ENCODE results near the gene CDT1.
"Not testable (repeated sequence)": the region's sequence is repeated elsewhere in the genome, so short reads cannot be mapped to it uniquely, and the experiment has no call there.

The CDT1 gene

GRCh38 chr16:88820385-88821025 lies 16.9 kb downstream of the CDT1 start:
- no peak for DNase-seq

DNA sequence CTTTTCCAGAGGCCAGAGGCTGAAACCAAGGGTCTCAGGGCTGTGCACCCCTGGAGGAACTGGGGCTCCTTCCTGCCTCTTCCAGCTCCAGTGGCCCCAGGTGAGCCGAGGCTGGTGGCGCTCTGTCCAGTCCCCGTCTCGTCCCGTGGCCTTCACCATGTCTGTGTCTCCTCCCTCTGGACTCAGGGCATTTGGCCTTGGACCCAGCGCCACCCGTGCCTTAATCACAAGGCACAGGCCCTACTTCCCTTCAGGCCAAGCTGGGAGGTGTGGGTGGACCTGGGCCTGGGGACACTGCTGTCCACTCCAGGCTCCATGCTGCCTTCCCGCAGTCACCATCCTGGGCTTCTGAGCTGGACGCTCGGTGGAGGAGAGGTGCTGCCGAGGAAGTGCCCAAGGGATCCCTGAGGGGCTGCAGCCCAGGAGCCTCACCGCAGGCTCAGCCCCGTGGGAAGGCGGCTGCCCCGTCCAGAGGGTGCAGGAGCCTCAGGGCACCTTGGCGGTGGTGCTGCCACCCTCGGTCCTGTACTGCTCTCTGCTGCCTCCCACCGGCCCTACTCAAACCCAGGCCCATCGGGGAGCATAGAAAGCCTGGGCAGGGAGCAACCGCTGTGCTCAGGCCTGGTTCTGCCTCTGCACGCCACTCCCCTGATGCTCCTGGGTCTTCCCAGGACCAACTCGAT lies 17.7 kb downstream of the CDT1 start:
- no peak for DNase-seq

DNA sequence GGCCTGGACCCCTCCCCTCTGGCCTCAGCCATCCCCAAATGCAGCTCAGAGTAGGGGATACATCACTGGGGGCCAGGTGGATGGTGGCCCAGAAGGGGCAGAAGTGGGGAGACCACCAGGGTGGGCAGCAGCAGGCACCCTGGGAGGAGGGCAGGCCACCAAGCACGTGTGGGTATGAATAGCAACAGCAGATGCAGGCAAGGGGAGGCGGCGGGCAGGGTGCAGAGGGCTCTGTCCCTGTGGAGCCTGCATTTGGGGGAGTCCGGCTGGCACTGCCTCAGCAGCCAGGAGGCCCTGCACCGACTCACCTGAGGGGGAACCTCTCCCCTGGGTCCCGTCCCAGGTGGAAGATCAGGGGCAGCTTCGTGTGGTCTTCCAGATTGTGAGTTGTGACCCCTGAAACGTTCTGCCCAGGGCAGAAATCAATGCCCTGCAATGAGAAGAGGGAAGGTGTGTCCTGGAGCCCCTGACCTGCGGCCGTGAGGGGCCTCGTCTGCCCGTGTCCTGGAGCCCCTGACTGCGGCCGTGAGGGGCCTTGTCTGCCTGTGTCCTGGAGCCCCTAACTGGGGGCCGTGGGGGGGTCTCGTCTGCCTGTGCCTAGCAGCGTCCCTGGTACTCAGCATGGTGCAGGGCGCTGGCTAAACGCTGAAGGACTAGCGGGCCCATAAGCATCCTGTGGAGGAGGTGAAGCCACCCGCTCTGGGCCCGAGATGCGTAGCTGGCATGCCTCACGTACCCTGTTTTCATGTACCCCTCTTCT lies 18.9 kb downstream of the CDT1 start:
- DNase-seq, result no peak

- not testable (repeated sequence) for DNase-seq
These were observed 20.1 kb downstream of the CDT1 start for GRCh38 chr16:88823646-88824045.

GRCh38 chr16:88824256-88825077 lies 20.9 kb downstream of the CDT1 start:
- no peak for DNase-seq

GRCh38 chr16:88825146-88825545 lies 21.6 kb downstream of the CDT1 start:
- DNase-seq, result no peak

- no peak for DNase-seq
These were observed 22.7 kb downstream of the CDT1 start for GRCh38 chr16:88826070-88826840.

DNA sequence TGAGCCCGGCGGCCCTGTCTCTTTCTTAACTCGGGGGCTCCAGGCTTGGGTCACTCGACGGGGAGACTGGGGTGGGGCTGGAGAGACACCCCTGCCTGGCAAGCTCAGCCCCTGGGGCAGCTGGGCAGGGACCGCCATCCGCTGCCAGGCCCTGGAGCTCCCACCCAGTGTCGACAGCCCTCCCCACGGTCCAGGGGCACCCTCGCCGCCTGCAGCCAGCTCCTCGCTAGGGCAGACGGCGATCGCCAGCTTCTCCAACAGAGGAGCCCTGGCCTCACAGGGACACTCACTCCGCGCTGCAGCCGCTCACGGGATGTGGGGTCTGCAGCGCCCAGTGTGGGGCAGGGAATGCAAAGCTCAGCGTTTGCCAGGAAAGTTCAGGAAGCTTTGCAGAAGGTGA lies 24.1 kb downstream of the CDT1 start:
- DNase-seq, result no peak

DNA sequence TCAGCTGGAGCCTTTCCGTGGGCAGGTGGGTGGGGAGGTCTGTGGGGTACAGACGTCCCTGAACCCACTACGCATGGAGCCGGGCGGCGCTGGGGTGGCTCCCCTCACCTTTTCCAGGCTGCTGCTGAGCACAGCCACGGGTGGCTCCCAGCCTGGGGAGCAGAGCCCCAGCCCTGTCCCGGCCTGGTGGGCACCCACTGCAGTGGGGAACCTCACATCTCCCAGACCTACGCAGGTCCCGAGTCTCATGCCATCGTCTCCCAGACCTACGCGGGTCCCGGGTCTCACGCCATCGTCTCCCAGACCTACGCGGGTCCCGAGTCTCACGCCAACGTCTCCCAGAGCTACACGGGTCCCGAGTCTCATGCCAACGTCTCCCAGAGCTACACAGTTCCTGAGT lies 25.1 kb downstream of the CDT1 start:
- no peak for DNase-seq

DNA sequence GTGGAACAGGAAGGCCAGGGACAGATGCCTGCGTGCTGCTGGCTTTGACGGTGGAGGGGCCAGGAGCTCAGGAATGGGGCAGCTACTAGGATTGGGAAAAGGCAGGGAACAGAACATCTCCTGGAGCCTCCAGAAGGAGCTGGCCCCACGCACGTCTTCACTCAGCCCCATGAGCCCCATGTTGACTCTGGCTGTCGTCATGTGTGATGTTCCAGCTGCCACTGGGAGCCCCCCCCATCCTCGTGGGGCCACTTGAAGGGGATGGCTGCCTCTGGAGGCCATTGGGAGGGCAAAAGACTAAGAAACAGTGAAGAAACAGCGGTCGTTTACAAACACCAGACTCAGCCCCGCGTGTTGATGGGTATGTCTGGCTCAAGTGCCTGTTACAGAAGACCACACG lies 26.7 kb downstream of the CDT1 start:
- no peak for DNase-seq

- no peak for DNase-seq
These were observed 27.2 kb downstream of the CDT1 start for GRCh38 chr16:88830783-88831182.

DNA sequence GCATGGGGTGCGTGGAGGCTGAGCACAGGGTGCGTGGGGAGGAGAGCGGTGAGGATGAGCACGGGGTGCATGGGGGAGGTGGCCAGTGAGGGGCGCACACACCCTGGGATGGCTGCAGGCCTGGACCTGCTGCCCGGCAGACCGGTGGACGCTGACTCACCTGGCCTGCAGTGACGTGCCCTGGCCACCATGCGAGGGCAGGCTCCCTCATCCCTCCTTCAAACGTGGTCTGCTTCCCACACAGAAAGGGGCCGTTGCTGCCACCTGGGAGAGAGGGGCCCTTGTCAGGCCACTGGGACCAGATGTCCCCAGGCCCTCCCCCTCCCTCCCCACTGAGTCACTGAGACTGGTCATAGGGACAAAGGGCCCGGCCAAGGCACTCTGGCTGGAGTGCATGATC lies 28.2 kb downstream of the CDT1 start:
- DNase-seq, result no peak

GRCh38 chr16:88833086-88833485 lies 29.5 kb downstream of the CDT1 start:
- no peak for DNase-seq

DNA sequence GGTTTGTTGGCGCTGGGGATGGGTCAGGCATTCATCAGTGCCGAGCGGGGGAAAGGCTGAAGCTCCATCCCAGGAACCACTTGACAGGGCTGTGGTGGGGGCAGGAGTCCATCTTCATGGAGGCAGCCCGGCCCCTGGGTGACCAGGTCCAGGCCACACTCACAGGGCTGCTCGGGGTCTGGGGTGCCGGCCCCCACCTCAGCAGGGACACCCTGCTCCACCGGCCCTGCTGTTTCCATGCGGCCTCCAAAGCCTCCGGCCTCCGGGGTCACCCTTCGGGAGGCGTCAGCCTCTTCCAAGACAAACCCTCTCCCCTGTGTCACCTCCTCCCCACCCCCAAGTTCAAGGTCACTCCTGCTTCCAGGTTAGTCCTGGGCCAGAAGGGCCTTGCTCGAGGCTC lies 31.1 kb downstream of the CDT1 start:
- no peak for DNase-seq

DNA sequence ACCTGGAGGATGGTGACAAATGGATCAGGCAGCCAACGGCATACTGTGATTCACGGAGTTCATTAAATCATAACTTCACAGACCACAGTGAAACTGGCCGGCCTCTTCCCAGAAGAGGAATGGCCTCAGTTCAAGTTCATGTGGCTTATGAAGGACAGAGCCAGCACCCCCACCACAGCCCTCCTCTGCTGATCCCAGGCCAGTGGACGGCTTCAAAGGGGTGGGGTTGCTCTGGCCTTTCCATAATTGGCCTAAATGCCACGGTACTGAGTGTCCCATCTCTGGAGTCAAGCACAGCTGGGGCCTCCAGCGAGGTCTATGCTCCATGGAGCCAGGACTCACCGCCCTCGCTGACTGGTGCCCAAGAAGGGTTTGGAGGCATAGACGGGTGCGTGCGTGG lies 31.8 kb downstream of the CDT1 start:
- DNase-seq, result no peak

DNA sequence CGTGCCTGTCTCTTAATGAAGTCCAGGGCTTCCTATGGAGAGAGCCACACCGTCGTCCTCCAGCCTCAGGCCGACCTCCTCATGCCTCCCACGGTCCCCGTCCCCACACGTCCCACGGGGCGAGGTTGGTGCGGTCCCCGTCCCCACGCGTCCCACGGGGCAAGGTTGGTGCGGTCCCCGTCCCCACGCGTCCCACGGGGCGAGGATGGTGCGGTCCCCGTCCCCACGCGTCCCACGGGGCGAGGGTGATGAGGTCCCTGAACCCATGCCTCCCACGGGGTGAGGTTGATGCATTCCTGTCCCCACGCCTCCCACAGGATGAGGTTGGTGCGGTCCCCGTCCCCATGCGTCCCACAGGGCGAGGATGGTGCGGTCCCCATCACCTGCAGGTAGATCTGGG lies 32.2 kb downstream of the CDT1 start:
- DNase-seq, result no peak

DNA sequence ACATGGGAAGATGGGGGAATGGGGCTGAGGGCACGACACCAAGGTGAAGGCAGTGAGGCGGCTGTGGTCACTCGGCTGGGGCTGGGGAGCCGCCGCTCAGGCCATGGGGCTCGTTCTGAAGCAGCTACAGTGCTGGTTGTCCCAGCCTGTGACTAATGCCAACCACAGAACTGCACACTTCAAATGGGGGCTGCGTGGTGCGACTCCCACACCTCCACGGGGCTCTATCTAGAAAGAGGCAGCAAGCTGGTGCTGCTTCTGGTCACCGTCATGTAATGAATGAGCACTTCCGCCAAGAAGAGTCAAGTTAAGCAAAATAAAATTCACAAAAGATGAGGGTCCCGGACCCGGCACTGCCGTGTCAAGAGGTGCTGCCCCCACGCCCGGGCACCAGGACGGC lies 33.2 kb downstream of the CDT1 start:
- no peak for DNase-seq

GRCh38 chr16:88837806-88838205 lies 34.2 kb downstream of the CDT1 start:
- DNase-seq, result no peak

- DNase-seq, result no peak
These were observed 35.0 kb downstream of the CDT1 start for GRCh38 chr16:88838566-88838965.

DNA sequence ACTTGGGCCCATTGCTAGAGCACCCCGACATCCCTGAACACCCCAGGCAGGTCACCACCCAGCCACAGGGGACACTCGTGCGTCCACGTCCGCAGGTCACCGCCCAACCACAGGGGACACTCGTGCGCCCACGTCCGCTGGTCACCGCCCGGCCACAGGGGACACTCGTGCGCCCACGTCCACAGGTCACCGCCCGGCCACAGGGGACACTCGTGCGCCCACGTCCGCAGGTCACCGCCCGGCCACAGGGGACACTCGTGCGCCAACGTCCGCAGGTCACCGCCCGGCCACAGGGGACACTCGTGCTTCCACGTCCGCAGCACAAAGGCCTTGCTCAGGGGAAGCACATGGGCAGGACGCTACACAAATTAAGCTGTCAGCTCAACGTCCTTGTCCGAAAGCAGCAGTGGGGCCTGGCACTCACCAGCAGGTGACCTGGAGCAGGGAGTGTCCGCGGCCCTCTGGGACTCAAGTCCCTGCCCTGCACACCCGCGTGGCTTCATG lies 35.5 kb downstream of the CDT1 start:
- no peak for DNase-seq

DNA sequence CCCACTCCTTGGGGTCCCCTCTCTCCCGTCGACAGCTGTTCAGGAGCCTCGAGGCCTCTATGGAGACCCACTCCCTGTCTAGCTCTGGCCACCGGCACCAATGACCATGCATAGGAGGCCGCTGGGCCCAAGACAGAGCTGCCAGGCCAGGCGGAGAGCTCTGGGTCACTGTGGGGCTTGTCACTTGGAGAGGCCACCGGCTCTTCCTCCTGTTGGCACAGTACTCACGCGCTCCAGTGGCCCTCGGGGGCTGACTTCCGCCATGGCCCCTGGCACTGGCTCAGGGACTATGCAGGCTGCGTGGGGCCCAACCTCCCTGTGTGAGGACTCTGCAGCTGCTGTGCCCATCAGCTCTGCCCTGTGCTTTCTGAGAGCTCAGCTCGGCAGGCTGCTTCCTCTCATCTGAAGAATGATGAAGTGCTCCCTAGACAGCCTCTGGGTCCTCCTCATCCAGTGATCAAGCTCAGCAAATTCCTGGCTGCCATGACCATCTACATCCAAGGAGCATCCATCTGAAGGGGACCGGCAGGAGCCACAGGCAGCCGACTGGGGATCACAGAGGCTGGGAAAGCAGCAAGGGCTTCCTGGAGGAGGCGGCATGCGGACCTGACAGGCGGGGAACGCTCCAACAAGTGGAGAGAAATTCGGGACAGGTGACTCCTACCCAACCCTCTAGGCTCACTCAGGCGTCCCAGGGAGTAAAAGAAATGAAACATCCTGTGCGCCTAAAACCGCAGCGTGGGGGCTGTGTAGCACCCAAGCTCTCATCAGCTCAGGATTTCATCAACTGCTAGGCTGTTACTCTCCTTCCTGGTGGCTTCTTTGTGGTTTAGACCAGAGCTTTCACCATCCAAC lies 36.4 kb downstream of the CDT1 start:
- DNase-seq, result no peak
